ENCODE data around the gene SMIM22.

Gene SMIM22

GRCh38 chr16:4803401-4803844 lies 8.3 kb downstream of the SMIM22 start:
- no peak for TF ChIP-seq CTCF (IDR thresholded peaks at IDR 0.05; ENCODE audit: low read depth, low read length)
- no peak for DNase-seq (ENCODE audit: extremely low read depth, low read depth)

GRCh38 chr16:4803898-4804762 lies 9.0 kb downstream of the SMIM22 start:
- TF ChIP-seq CTCF (IDR thresholded peaks at IDR 0.05; ENCODE audit: low read depth, low read length): no peak
- DNase-seq (ENCODE audit: extremely low read depth, low read depth): no peak

GRCh38 chr16:4805231-4805630 lies 10.1 kb downstream of the SMIM22 start:
- no peak for TF ChIP-seq CTCF (IDR thresholded peaks at IDR 0.05; ENCODE audit: low read depth, low read length)
- no peak for DNase-seq (ENCODE audit: extremely low read depth, low read depth)

- DNase-seq (ENCODE audit: extremely low read depth, low read depth): no peak
- no peak for TF ChIP-seq CTCF (IDR thresholded peaks at IDR 0.05; ENCODE audit: low read depth, low read length)
Observed at GRCh38 chr16:4806280-4806679, 11.1 kb downstream of the SMIM22 start.

- no peak for TF ChIP-seq CTCF (IDR thresholded peaks at IDR 0.05; ENCODE audit: low read depth, low read length)
- DNase-seq (ENCODE audit: extremely low read depth, low read depth): no peak
Observed at GRCh38 chr16:4811242-4811641, 16.1 kb downstream of the SMIM22 start.

- no peak for DNase-seq (ENCODE audit: extremely low read depth, low read depth)
- no peak for TF ChIP-seq CTCF (IDR thresholded peaks at IDR 0.05; ENCODE audit: low read depth, low read length)
Observed at GRCh38 chr16:4811773-4812172, 16.6 kb downstream of the SMIM22 start.

GRCh38 chr16:4813251-4814003 lies 18.3 kb downstream of the SMIM22 start:
- no peak for TF ChIP-seq CTCF (IDR thresholded peaks at IDR 0.05; ENCODE audit: low read depth, low read length)
- no peak for DNase-seq (ENCODE audit: extremely low read depth, low read depth)

Data from AG09319 (cell line).